Caco-2 (cell line): ENCODE results near the gene AHRR. TPM values are rescaled to one million over a fixed set of nuclear protein-coding genes. Genes with fewer than 3 reads are reported as not detected.

Experiments used
- BruUV-seq: library from RNA; stranded (reverse); fragments of 400-500 nt; replicated peaks from 2 replicates; lab custom pipeline; 2021; lab: Mats Ljungman, UMichigan
- CTCF ChIA-PET: fragments of 300-600 bp; sonication (Branson Sonifier 250); formaldehyde crosslinking; loops from one replicate; lab custom pipeline; 2022; ENCODE audit warnings: antibody characterized with exemption; lab: Charles Lee
- POLR2A ChIA-PET: fragments of 300-600 bp; sonication (Branson Sonifier 250); formaldehyde crosslinking; loops from one replicate; lab custom pipeline; 2022; ENCODE audit warnings: antibody characterized with exemption; lab: Charles Lee
- DNase-seq, 2 experiments: peaks; one replicate each; pipeline versions ENCODE4 v3.0.0 to v3.0.0-alpha.2; 2020 to 2022
- H3K27me3 ChIP-seq: replicated peaks from 2 replicates; pipeline ENCODE4 v1.6.0; 2011; ENCODE audit warnings: low read length; ENCODE audit not compliant: control insufficient read depth, insufficient read depth
- H3K36me3 ChIP-seq: 2 replicates; pipeline ENCODE4 v1.5.1; 2011; ENCODE audit warnings: low read length; ENCODE audit not compliant: control insufficient read depth, insufficient read depth
- H3K4me1 ChIP-seq: fragments of 250-450 bp; sonication (Bioruptor Pico); 2 replicates; pipeline ENCODE4 v1.5.1; 2020; ENCODE audit warnings: mild to moderate bottlenecking
- H3K4me3 ChIP-seq: 2 replicates; pipeline ENCODE4 v1.5.1; 2011; ENCODE audit warnings: low read depth, mild to moderate bottlenecking, control low read depth, low read length
- H3K9me3 ChIP-seq: fragments of 250-450 bp; sonication (Bioruptor Pico); 2 replicates; pipeline ENCODE4 v1.5.1; 2020; ENCODE audit warnings: mild to moderate bottlenecking, moderate library complexity
- H3K27ac Mint-ChIP-seq: one replicate; pipeline ENCODE4 v1.8.0; 2022; ENCODE audit warnings: mixed read lengths; ENCODE audit not compliant: unreplicated experiment
- H3K27me3 Mint-ChIP-seq: one replicate; pipeline ENCODE4 v1.8.0; 2022; ENCODE audit warnings: mixed read lengths; ENCODE audit not compliant: insufficient read depth, unreplicated experiment
- H3K36me3 Mint-ChIP-seq: one replicate; pipeline ENCODE4 v1.8.0; 2022; ENCODE audit warnings: mild to moderate bottlenecking, mixed read lengths; ENCODE audit not compliant: insufficient read depth, unreplicated experiment
- H3K4me1 Mint-ChIP-seq: one replicate; pipeline ENCODE4 v1.8.0; 2022; ENCODE audit warnings: low read depth, mixed read lengths; ENCODE audit not compliant: unreplicated experiment
- H3K4me3 Mint-ChIP-seq: one replicate; pipeline ENCODE4 v1.8.0; 2022; ENCODE audit warnings: mild to moderate bottlenecking, moderate library complexity, mixed read lengths; ENCODE audit not compliant: unreplicated experiment
- H3K9me3 Mint-ChIP-seq: one replicate; pipeline ENCODE4 v1.8.0; 2022; ENCODE audit warnings: mixed read lengths; ENCODE audit not compliant: unreplicated experiment
- CTCF ChIP-seq, 2 experiments: fragments of 200-600 bp in 1 of 2; IDR thresholded peaks; 1 replicate in 1 of 2; 2 replicates in 1 of 2; pipeline versions ENCODE4 v1.5.1 to v1.8.0; 2011 to 2022; ENCODE audit warnings: antibody characterized with exemption in 1 of 2, control low read depth in 1 of 2, inconsistent platforms in 1 of 2, low read depth in 1 of 2, low read length in 1 of 2, mild to moderate bottlenecking in 1 of 2, moderate library complexity in 1 of 2; ENCODE audit not compliant: insufficient read depth in 1 of 2, severe bottlenecking in 1 of 2, unreplicated experiment in 1 of 2
- intact Hi-C: fragments of 100-400 bp; cut with micrococcal nuclease; formaldehyde crosslinking; loops from one replicate; pipeline ENCODE4 v1.10.0; 2022; ENCODE audit not compliant: unreplicated experiment
- total RNA-seq: library from RNA; stranded (reverse); gene quantifications from 2 replicates; pipeline ENCODE4 v1.2.3, GENCODE V29; 2022

The AHRR gene
- total RNA-seq, 1 experiment from 2014 or later: 1.1 TPM

GRCh38 chr5:375336-375920, 53.9 kb downstream of the AHRR start:
- H3K4me3 ChIP-seq: no peak overlapping the region
- TF ChIP-seq CTCF (IDR thresholded peaks at IDR 0.05; ENCODE audit: insufficient read depth in 1 of 2, low read depth in 1 of 2, low read length in 1 of 2, severe bottlenecking in 1 of 2, unreplicated experiment in 1 of 2): no peak
- no peaks in the 10 kb centered on the region for H3K27me3 ChIP-seq
- H3K36me3 ChIP-seq: no peaks in the 10 kb centered on the region
- Mint-ChIP-seq H3K4me3 (no peak overlapping the region), H3K4me1 (no peaks in the 10 kb centered on the region), H3K27me3 (peaks cover 3% of the 10 kb centered on the region), H3K27ac (peak overlapping the region; percentile 54), H3K9me3 (no peaks in the 10 kb centered on the region), H3K36me3 (no peaks in the 10 kb centered on the region)
- CTCF ChIA-PET: no interaction called here
- intact Hi-C loops: no loop called here
- peak in 1 of 2 experiments; percentile 12 for DNase-seq
- POLR2A ChIA-PET: no interaction called here
- H3K4me1 ChIP-seq: peaks cover 10% of the 10 kb centered on the region; the same call in 1 of the 2 replicates
- H3K9me3 ChIP-seq: peaks cover 9% of the 10 kb centered on the region
- no TSS peak for BruUV-seq

DNA sequence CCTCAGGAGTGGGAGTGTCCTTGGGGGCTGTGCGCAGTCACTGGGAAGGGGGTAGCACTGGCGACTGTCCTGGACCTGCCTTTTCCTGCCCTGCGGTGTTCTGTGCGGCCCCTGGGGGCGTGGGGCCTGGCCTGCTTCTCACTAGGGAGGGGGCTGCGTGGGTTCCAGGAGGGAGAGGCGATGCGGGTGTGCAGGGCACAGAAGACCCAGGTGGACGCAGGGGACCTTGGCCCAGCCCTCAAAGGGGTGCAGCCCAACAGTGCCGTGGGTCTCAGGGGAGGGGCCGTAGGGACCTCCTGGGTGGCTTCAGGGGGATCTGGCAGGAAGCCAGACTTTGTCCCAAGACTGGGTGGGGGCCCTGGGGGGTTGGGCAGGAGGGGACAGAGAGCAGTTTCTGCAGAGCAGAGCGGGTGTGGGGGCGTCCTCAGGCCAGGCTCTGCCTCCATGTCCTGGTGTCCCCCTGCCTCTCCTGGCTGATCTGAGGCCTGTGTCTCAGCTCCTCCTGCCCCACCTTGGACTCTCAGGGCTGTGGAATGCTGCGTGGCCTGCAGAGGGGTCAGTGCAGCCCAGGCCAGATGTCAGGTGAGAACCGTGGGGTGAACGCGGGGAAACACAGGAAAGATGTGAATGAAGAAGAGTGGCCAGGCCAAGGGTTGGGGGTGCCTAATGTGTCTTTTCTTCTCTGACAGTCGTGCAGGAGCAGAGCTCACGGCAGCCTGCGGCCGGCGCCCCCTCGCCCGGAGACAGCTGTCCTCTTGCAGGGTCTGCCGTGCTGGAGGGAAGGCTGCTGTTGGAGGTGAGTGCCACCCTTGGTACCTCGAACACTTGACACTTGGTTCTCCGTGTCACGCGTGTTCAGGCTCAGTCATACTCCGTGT, 54.6 kb downstream of the AHRR start:
- TF ChIP-seq CTCF (IDR thresholded peaks at IDR 0.05; ENCODE audit: insufficient read depth in 1 of 2, low read depth in 1 of 2, low read length in 1 of 2, severe bottlenecking in 1 of 2, unreplicated experiment in 1 of 2): no peak
- ChIA-PET POLR2A (no interaction called here), CTCF (no interaction called here)
- no peaks in the 10 kb centered on the region for H3K27me3 ChIP-seq
- DNase-seq: peak in 1 of 2 experiments; percentile 35
- no peak overlapping the region for H3K4me3 ChIP-seq
- H3K4me1 ChIP-seq: peaks cover 10% of the 10 kb centered on the region; the same call in 1 of the 2 replicates
- no peaks in the 10 kb centered on the region for H3K36me3 Mint-ChIP-seq
- H3K4me3 Mint-ChIP-seq: no peak overlapping the region
- no peaks in the 10 kb centered on the region for H3K4me1 Mint-ChIP-seq
- intact Hi-C loops: no loop called here
- no peaks in the 10 kb centered on the region for H3K36me3 ChIP-seq
- peaks cover 3% of the 10 kb centered on the region for H3K27me3 Mint-ChIP-seq
- no peaks in the 10 kb centered on the region for H3K9me3 Mint-ChIP-seq
- H3K9me3 ChIP-seq: peaks cover 9% of the 10 kb centered on the region
- BruUV-seq: no TSS peak
- H3K27ac Mint-ChIP-seq: peak overlapping the region; percentile 25

DNA sequence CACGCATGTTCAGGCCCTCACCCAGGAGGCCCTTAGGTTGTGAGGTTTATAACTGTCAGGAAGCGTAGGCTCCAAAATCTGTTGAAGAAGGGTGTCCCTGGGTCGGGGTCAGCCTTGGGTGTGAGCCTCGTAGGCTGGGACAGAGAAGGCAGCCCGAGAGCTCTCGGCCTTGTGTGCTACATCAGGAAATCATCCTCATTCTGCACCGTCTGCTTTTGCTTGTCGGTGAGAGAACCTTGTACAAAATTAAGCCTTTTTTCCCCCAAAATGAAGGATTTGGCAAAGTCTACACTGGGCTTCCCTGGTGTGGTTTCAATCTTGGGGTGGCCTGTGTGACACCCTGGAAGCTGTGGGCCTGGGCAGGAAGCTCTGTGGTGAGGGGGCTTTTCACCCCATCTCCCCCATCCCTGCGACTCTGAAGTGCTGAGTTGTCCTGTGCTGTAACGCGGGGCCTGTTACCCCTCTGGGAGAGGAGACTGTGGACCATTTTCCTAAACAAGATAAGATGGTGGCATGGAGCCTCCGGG, 55.3 kb downstream of the AHRR start:
- no peak overlapping the region for H3K4me3 Mint-ChIP-seq
- ChIA-PET CTCF (no interaction called here), POLR2A (no interaction called here)
- Histone ChIP-seq H3K36me3 (no peaks in the 10 kb centered on the region), H3K9me3 (peaks cover 9% of the 10 kb centered on the region), H3K27me3 (no peaks in the 10 kb centered on the region), H3K4me1 (peaks cover 10% of the 10 kb centered on the region; the same call in 1 of the 2 replicates), H3K4me3 (no peak overlapping the region)
- no peaks in the 10 kb centered on the region for H3K9me3 Mint-ChIP-seq
- intact Hi-C loops: no loop called here
- BruUV-seq: no TSS peak
- H3K36me3 Mint-ChIP-seq: no peaks in the 10 kb centered on the region
- TF ChIP-seq CTCF (IDR thresholded peaks at IDR 0.05; ENCODE audit: insufficient read depth in 1 of 2, low read depth in 1 of 2, low read length in 1 of 2, severe bottlenecking in 1 of 2, unreplicated experiment in 1 of 2): no peak
- H3K4me1 Mint-ChIP-seq: no peaks in the 10 kb centered on the region
- H3K27me3 Mint-ChIP-seq: peaks cover 3% of the 10 kb centered on the region
- H3K27ac Mint-ChIP-seq: peak overlapping the region; percentile 25
- peak in 1 of 2 experiments; percentile 19 for DNase-seq
